Measurements from ENCODE around the gene N4BP3. TPM values are rescaled to one million over a fixed set of nuclear protein-coding genes. Genes with fewer than 3 reads are reported as not detected.

The N4BP3 gene
- total RNA-seq, 2 donors from 2014 or later, result 2.2 to 3.3 TPM

DNA sequence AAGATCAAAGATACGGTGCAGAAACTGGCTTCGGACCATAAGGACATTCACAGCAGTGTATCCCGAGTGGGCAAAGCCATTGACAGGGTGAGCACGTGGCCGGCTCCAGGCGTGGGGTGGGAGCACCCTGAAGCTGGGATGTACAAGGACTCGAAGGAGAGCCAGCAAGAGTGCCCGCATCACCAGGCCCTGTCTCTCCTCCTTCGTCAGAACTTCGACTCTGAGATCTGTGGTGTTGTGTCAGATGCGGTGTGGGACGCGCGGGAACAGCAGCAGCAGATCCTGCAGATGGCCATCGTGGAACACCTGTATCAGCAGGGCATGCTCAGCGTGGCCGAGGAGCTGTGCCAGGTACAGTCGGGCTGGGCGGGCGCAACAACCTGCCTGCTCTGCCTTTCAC, 29.3 kb downstream of the N4BP3 start:
- Histone ChIP-seq H3K9me3 (no peaks in the 10 kb centered on the region), H3K9ac (ENCODE audit: low read depth in 2 of 2, low read length in 2 of 2) (no peak overlapping the region), H3K27me3 (no peaks in the 10 kb centered on the region), H3K36me3 (no peaks in the 10 kb centered on the region), H3K27ac (no peak overlapping the region), H3K4me3 (no peak overlapping the region), H3K4me1 (no peaks in the 10 kb centered on the region)
- intact Hi-C loops (cut with DNase I), result no loop called here
- DNase-seq, result no peak
- TF ChIP-seq, protein P1, sequence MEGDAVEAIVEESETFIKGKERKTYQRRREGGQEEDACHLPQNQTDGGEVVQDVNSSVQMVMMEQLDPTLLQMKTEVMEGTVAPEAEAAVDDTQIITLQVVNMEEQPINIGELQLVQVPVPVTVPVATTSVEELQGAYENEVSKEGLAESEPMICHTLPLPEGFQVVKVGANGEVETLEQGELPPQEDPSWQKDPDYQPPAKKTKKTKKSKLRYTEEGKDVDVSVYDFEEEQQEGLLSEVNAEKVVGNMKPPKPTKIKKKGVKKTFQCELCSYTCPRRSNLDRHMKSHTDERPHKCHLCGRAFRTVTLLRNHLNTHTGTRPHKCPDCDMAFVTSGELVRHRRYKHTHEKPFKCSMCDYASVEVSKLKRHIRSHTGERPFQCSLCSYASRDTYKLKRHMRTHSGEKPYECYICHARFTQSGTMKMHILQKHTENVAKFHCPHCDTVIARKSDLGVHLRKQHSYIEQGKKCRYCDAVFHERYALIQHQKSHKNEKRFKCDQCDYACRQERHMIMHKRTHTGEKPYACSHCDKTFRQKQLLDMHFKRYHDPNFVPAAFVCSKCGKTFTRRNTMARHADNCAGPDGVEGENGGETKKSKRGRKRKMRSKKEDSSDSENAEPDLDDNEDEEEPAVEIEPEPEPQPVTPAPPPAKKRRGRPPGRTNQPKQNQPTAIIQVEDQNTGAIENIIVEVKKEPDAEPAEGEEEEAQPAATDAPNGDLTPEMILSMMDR (IDR thresholded peaks at IDR 0.05), result no peak

DNA sequence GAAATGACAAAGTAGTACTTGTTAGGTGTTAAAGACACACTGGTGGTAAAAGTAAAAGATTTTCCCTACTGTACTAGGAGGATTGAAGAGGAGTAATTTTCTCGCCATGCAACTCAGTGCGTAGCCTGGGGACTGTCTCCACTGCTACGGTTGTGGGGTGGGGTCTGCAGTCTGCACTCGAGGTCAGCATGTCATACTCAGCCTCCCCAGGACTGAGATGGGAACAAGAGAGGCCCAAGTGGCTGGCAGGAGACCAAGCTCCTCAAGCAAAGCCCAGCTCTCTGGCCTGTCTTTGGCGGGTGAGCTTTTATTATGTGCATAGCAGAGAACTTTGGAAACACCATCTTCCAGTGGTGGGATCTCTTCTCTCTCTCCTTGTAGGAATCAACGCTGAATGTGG, 29.9 kb downstream of the N4BP3 start:
- Histone ChIP-seq H3K9ac (ENCODE audit: low read depth in 2 of 2, low read length in 2 of 2) (no peak overlapping the region), H3K4me3 (no peak overlapping the region), H3K9me3 (no peaks in the 10 kb centered on the region), H3K36me3 (no peaks in the 10 kb centered on the region), H3K27me3 (no peaks in the 10 kb centered on the region), H3K4me1 (no peaks in the 10 kb centered on the region), H3K27ac (no peak overlapping the region)
- TF ChIP-seq, protein P1 (IDR thresholded peaks at IDR 0.05), result no peak
- DNase-seq, result no peak
- intact Hi-C loops (cut with DNase I), result no loop called here

DNA sequence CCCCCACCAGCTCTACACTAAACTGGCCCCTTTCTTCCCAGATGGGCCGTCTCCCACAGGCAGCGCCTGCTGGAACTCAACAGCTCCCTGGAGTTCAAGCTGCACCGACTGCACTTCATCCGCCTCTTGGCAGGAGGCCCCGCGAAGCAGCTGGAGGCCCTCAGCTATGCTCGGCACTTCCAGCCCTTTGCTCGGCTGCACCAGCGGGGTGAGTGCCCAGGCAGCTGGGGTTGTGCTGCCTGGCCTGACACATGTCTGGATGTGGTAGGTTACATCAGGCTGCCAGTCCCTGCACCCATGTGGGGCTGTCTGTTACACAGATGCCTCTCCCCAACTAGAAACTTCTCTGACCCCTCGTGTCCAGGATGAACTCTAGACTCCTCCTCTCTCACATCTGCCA, 30.6 kb downstream of the N4BP3 start:
- intact Hi-C loops (cut with DNase I), result no loop called here
- TF ChIP-seq, protein P1 (IDR thresholded peaks at IDR 0.05), result no peak
- H3K4me1 ChIP-seq, result no peaks in the 10 kb centered on the region
- H3K27ac ChIP-seq, result no peak overlapping the region
- no peak overlapping the region for H3K4me3 ChIP-seq
- H3K27me3 ChIP-seq, result no peaks in the 10 kb centered on the region
- no peak overlapping the region for H3K9ac ChIP-seq (ENCODE audit: low read depth in 2 of 2, low read length in 2 of 2)
- no peaks in the 10 kb centered on the region for H3K36me3 ChIP-seq
- peak; percentile 39 for DNase-seq
- H3K9me3 ChIP-seq, result no peaks in the 10 kb centered on the region

DNA sequence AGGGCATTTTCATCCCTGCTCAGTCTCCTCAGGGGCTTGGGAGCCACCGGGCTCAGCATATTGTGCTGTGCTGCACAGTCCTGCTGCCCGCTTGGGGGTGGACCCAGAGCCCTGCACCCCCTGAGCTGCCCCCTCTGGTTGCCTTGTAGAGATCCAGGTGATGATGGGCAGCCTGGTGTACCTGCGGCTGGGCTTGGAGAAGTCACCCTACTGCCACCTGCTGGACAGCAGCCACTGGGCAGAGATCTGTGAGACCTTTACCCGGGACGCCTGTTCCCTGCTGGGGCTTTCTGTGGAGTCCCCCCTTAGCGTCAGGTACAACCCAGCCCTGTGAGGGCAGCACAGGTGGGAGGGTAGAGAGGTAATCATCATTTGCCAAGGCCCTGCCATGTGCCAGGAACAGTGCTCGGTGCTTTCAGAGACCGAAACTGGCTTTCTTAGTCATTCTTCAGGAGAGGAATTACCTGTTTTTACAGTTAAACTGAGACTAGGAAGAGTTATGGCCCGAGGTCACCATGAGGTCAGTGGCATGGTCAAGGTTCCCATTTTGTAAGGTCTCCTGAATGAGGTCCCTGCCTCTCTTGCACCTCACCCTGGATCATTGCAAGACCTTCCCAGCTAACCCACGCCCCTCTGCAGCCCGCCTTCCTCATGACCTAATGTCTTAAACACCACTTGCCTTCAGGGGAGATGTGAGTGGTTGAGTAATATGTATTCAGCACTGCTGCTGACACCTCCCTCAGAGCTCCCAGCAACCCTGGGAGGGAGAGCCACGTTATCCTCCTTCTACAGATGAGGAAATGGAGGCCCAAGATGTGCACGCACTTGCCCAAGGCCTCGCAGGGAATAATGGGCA, 32.9 kb downstream of the N4BP3 start:
- Histone ChIP-seq H3K4me1 (no peaks in the 10 kb centered on the region), H3K27ac (no peak overlapping the region), H3K9me3 (no peaks in the 10 kb centered on the region), H3K27me3 (no peaks in the 10 kb centered on the region), H3K9ac (ENCODE audit: low read depth in 2 of 2, low read length in 2 of 2) (no peak overlapping the region), H3K36me3 (peaks cover 5% of the 10 kb centered on the region), H3K4me3 (no peak overlapping the region)
- DNase-seq, result peak; percentile 77
- intact Hi-C loops (cut with DNase I), result loop anchor here (5.0 kb wide), 1 partner anchor 69 kb away; no protein-coding TSS in a partner anchor
- TF ChIP-seq, protein P1 (IDR thresholded peaks at IDR 0.05), result peak; percentile 70

DNA sequence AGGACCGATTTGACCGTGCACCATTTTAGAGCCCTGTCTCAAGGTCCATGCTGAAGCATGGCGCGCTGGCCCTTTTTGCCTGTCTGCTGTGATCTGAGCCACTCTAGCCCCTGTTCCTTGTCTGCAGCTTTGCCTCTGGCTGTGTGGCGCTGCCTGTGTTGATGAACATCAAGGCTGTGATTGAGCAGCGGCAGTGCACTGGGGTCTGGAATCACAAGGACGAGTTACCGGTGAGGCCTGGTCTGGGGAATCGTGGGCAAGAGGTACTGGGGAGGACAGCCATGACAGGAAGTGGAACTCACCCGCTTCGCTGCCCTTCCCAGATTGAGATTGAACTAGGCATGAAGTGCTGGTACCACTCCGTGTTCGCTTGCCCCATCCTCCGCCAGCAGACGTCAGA, 34.1 kb downstream of the N4BP3 start:
- intact Hi-C loops (cut with DNase I), result loop anchor here (5.0 kb wide), 1 partner anchor 70 kb away; no protein-coding TSS in a partner anchor
- DNase-seq, result no peak
- no peak overlapping the region for H3K4me3 ChIP-seq
- H3K27ac ChIP-seq, result no peak overlapping the region
- TF ChIP-seq, protein P1 (IDR thresholded peaks at IDR 0.05), result no peak
- H3K27me3 ChIP-seq, result no peaks in the 10 kb centered on the region
- H3K4me1 ChIP-seq, result no peaks in the 10 kb centered on the region
- H3K9me3 ChIP-seq, result no peaks in the 10 kb centered on the region
- H3K9ac ChIP-seq (ENCODE audit: low read depth in 2 of 2, low read length in 2 of 2), result no peak overlapping the region
- H3K36me3 ChIP-seq, result peaks cover 5% of the 10 kb centered on the region
